GM12878 (cell line): ENCODE data around the gene NPTN. TPM values are rescaled to one million over a fixed set of nuclear protein-coding genes. Genes with fewer than 3 reads are reported as not detected.

Source experiments
- ATAC-seq: fragments of 200-7000 bp; cut with Tn5 transposase; 3 replicates; pipeline ENCODE4 v1.9.1; 2020; ENCODE audit warnings: mild to moderate bottlenecking, moderate library complexity
- BruUV-seq: library from RNA; stranded (reverse); fragments of 400-500 nt; replicated peaks from 2 replicates; lab custom pipeline; 2021; lab: Mats Ljungman, UMichigan
- CTCF ChIA-PET: fragments of 300-600 bp; sonication (Branson Sonifier 250); formaldehyde crosslinking; extraction: SDS; loops from one replicate; lab custom pipeline; 2021; ENCODE audit warnings: inconsistent platforms; lab: Yijun Ruan, JAX
- POLR2A ChIA-PET: fragments of 350-600 bp; formaldehyde crosslinking; extraction: SDS; loops from one replicate; lab custom pipeline; 2021; ENCODE audit warnings: inconsistent platforms; lab: Charles Lee
- RAD21 ChIA-PET: fragments of 300-600 bp; sonication (Branson Sonifier 250); formaldehyde crosslinking; loops from one replicate; lab custom pipeline; 2023; ENCODE audit warnings: antibody characterized with exemption; ENCODE audit not compliant: unreplicated experiment; lab: Charles Lee
- SMC1A ChIA-PET: fragments of 300-600 bp; sonication (Branson Sonifier 250); formaldehyde crosslinking; loops from one replicate; lab custom pipeline; 2023; ENCODE audit not compliant: unreplicated experiment, uncharacterized antibody; lab: Charles Lee
- DNase-seq: peaks from one replicate; pipeline ENCODE4 v3.0.0-alpha.2; 2011; ENCODE audit warnings: low read depth, low spot score
- FAIRE-seq: peaks from 3 replicates; lab custom pipeline; 2011; peaks lifted over from hg19 to GRCh38; lab: Jason Lieb, UNC
- H2AFZ ChIP-seq: 2 replicates; pipeline ENCODE4 v1.6.0; 2011; ENCODE audit warnings: low read depth, low read length, control low read depth; ENCODE audit not compliant: control insufficient read depth
- H3K27ac ChIP-seq: 2 replicates; pipeline ENCODE4 v1.5.1; 2011; ENCODE audit warnings: control low read depth; ENCODE audit not compliant: control insufficient read depth, insufficient read depth
- H3K27me3 ChIP-seq, 2 experiments: replicated peaks in 1 of 2; 2 replicates each; pipeline versions ENCODE4 v1.6.0 to v1.6.1; 2011; ENCODE audit warnings: low read length in 1 of 2; ENCODE audit not compliant: control insufficient read depth in 2 of 2, insufficient read depth in 2 of 2
- H3K36me3 ChIP-seq, 2 experiments: 2 replicates each; pipeline ENCODE4 v1.5.1; 2011; ENCODE audit warnings: low read length in 1 of 2; ENCODE audit not compliant: control insufficient read depth in 2 of 2, insufficient read depth in 2 of 2
- H3K4me1 ChIP-seq: 2 replicates; pipeline ENCODE4 v1.6.1; 2011; ENCODE audit warnings: mild to moderate bottlenecking, low read length, moderate library complexity, mixed read lengths; ENCODE audit not compliant: control insufficient read depth, insufficient read depth
- H3K4me2 ChIP-seq: 2 replicates; pipeline ENCODE4 v1.6.0; 2011; ENCODE audit warnings: control low read depth; ENCODE audit not compliant: control insufficient read depth, insufficient read depth
- H3K4me3 ChIP-seq: fragments of 200-600 bp; sonication (generic); 2 replicates; pipeline ENCODE4 v1.5.1; 2016
- H3K79me2 ChIP-seq: 2 replicates; pipeline ENCODE4 v1.6.0; 2011; ENCODE audit warnings: low read length; ENCODE audit not compliant: control insufficient read depth, insufficient read depth
- H3K9ac ChIP-seq: 2 replicates; pipeline ENCODE4 v1.8.0; 2011; ENCODE audit warnings: low read length, control low read depth, mixed read lengths; ENCODE audit not compliant: control insufficient read depth, insufficient read depth
- H3K9me3 ChIP-seq: replicated peaks from 3 replicates; pipeline ENCODE4 v1.5.1; 2011; ENCODE audit warnings: mild to moderate bottlenecking, low read length; ENCODE audit not compliant: control insufficient read depth, insufficient read depth
- H4K20me1 ChIP-seq: 2 replicates; pipeline ENCODE4 v1.6.0; 2011; ENCODE audit not compliant: control insufficient read depth, insufficient read depth
- BACH1 ChIP-seq: fragments of 450-650 bp; IDR thresholded peaks from 2 replicates; pipeline ENCODE4 v1.6.1; 2017; ENCODE audit warnings: mild to moderate bottlenecking, borderline replicate concordance
- EED ChIP-seq: sonication (generic); IDR thresholded peaks from 2 replicates; pipeline ENCODE4 v1.6.1; 2016; ENCODE audit warnings: antibody characterized with exemption, low read depth
- IRF4 ChIP-seq: IDR thresholded peaks from 2 replicates; pipeline ENCODE4 v1.6.1; 2011; ENCODE audit warnings: low read depth, low read length
- RAD51 ChIP-seq: fragments of 450-650 bp; IDR thresholded peaks from 2 replicates; pipeline ENCODE4 v1.6.1; 2016; ENCODE audit warnings: moderate library complexity, mild to moderate bottlenecking, inconsistent platforms
- RB1 ChIP-seq: fragments of 450-650 bp; formaldehyde crosslinking; IDR thresholded peaks from 2 replicates; pipeline ENCODE4 v1.6.1; 2017; ENCODE audit warnings: mild to moderate bottlenecking, borderline replicate concordance
- REST ChIP-seq: IDR thresholded peaks from 2 replicates; pipeline ENCODE4 v1.6.1; 2012; ENCODE audit warnings: mild to moderate bottlenecking, low read depth, low read length
- TCF3 ChIP-seq: IDR thresholded peaks from 2 replicates; pipeline ENCODE4 v1.6.1; 2012; ENCODE audit warnings: low read depth, mild to moderate bottlenecking, low read length, borderline replicate concordance; ENCODE audit not compliant: insufficient read depth
- ZBTB11 ChIP-seq: fragments of 450-650 bp; formaldehyde crosslinking; IDR thresholded peaks from 2 replicates; pipeline ENCODE4 v1.5.0; 2022; ENCODE audit warnings: mild to moderate bottlenecking, missing genetic modification characterization
- WGBS: methylation state at CpG from one replicate; pipeline ENCODE4 v1.1.6; 2016; ENCODE audit warnings: low lambda C conversion rate; ENCODE audit not compliant: insufficient replicate concordance, insufficient coverage; ENCODE audit errors: missing lambda C conversion rate; 5-methylcytosine and 5-hydroxymethylcytosine counted together
- in situ Hi-C: fragments of 300-500 bp; cut with MboI; formaldehyde crosslinking; loops from 9 replicates; pipeline ENCODE4 v1.14.3; 2018; ENCODE audit warnings: mixed read lengths
- intact Hi-C: fragments of 100-400 bp; cut with micrococcal nuclease; formaldehyde crosslinking; loops from one replicate; pipeline ENCODE4 v1.14.2; 2022; ENCODE audit not compliant: unreplicated experiment
- polyA plus RNA-seq, 11 experiments: library from polyadenylated mRNA; depleted of rRNA in 4 of 11; unstranded in 6 of 11; stranded (reverse) in 5 of 11; fragments of >200 nt; fragmentation: Nextera tagmentation in 4 of 11; fragmentation: Illumina TruSeq in 1 of 11; extraction: Ambion mirVana in 4 of 11; extraction: Trizol in 1 of 11; gene quantifications; 1 replicate in 1 of 11; 2 replicates in 10 of 11; pipeline versions ENCODE4 v1.2.1 to v1.2.3, GENCODE V29; 2011 to 2016; ENCODE audit warnings: inconsistent platforms in 2 of 11, missing spikeins in 2 of 11, low read depth in 1 of 11
- total RNA-seq, 4 experiments: library from RNA; depleted of rRNA in 3 of 4; stranded (reverse); fragments of >200 nt in 3 of 4; fragmentation: Illumina TruSeq in 1 of 4; extraction: Trizol in 1 of 4; gene quantifications; 2 replicates each; pipeline versions ENCODE4 v1.2.1 to v1.2.3, GENCODE V29; 2013 to 2021

Gene NPTN
- total and polyA plus RNA-seq, 10 of the 15 experiments (the other 5 are each of a cell fraction or from before 2014, with no cell fraction given), result 17.8 to 79.1 (median 41.7) TPM

- no peak for DNase-seq
- SMC1A ChIA-PET, result interaction anchor here (1.6 to 6.1 kb wide), 3 partner anchors 11 to 23 kb away, joined by 3 to 45 read pairs (median 4); no protein-coding TSS in a partner anchor
- Histone ChIP-seq H4K20me1 (no peaks in the 10 kb centered on the region), H3K27me3 (peaks cover 0 to 3% of the 10 kb centered on the region in 2 experiments; a peak in 2 of 4 replicates), H3K4me3 (no peak overlapping the region), H3K4me2 (no peak overlapping the region), H3K9me3 (no peaks in the 10 kb centered on the region), H2AFZ (no peak overlapping the region), H3K27ac (no peak overlapping the region), H3K36me3 (no peaks in the 10 kb centered on the region), H3K9ac (no peak overlapping the region), H3K79me2 (no peaks in the 10 kb centered on the region), H3K4me1 (no peaks in the 10 kb centered on the region)
- ATAC-seq, result no peak
- POLR2A ChIA-PET, result no interaction called here
- no peak for FAIRE-seq
- intact Hi-C loops, result no loop called here
- in situ Hi-C loops, result no loop called here
- CTCF ChIA-PET, result interaction anchor here (1.1 to 3.7 kb wide), 9 partner anchors 8 to 61 kb away, joined by 4 to 103 read pairs (median 9); partner anchors contain the start of gene NPTN
- WGBS, result 36% methylated on average over 3 of the region's 3 CpGs
- BruUV-seq, result no TSS peak
- TF ChIP-seq EED, result no peak
- TF ChIP-seq RB1, result no peak
- TF ChIP-seq ZBTB11, result no peak
- no peak for TF ChIP-seq TCF3
- no peak for TF ChIP-seq BACH1
- no peak for TF ChIP-seq RAD51
- no peak for TF ChIP-seq REST
- TF ChIP-seq IRF4, result no peak
- RAD21 ChIA-PET, result interaction anchor here (0.6 to 1.9 kb wide), 2 partner anchors 22 to 27 kb away, joined by 3 to 19 read pairs; no protein-coding TSS in a partner anchor
These were observed 45.3 kb upstream of the NPTN start for GRCh38 chr15:73678498-73678897.
